ENCODE measurements around the gene DISP2. TPM values are rescaled to one million over a fixed set of nuclear protein-coding genes. Genes with fewer than 3 reads are reported as not detected.

Gene DISP2
- total and polyA plus RNA-seq, 2 experiments from 2014 or later = 0.05 to 0.15 TPM

GRCh38 chr15:40332113-40332781 lies 25.8 kb upstream of the DISP2 start:
- Histone ChIP-seq H3K27me3 (no peaks in the 10 kb centered on the region), H3K4me3 (no peak overlapping the region), H3K27ac (peak overlapping the region; percentile 99), H3K9me3 (ENCODE audit: low read depth) (no peaks in the 10 kb centered on the region), H3K36me3 (peaks cover 6% of the 10 kb centered on the region), H3K4me1 (ENCODE audit: low read depth) (peaks cover 73% of the 10 kb centered on the region)
- TF ChIP-seq CTCF (IDR thresholded peaks at IDR 0.05; ENCODE audit: low read depth, low read length) = no peak
- DNase-seq (ENCODE audit: low read depth in 1 of 2, low spot score in 1 of 2) = no peak

- Histone ChIP-seq H3K27ac (peak overlapping the region; percentile 1), H3K4me3 (no peak overlapping the region), H3K4me1 (ENCODE audit: low read depth) (peaks cover 59% of the 10 kb centered on the region), H3K36me3 (peaks cover 6% of the 10 kb centered on the region), H3K27me3 (no peaks in the 10 kb centered on the region), H3K9me3 (ENCODE audit: low read depth) (no peaks in the 10 kb centered on the region)
- DNase-seq (ENCODE audit: low read depth in 1 of 2, low spot score in 1 of 2) = peak in 1 of 2 donors; percentile 90
- TF ChIP-seq CTCF (IDR thresholded peaks at IDR 0.05; ENCODE audit: low read depth, low read length) = no peak
Observed at GRCh38 chr15:40333922-40334492, 24.0 kb upstream of the DISP2 start.

- no peak for TF ChIP-seq CTCF (IDR thresholded peaks at IDR 0.05; ENCODE audit: low read depth, low read length)
- no peaks in the 10 kb centered on the region for H3K27me3 ChIP-seq
- H3K4me3 ChIP-seq = no peak overlapping the region
- peak overlapping the region; percentile 1 for H3K27ac ChIP-seq
- H3K9me3 ChIP-seq (ENCODE audit: low read depth) = no peaks in the 10 kb centered on the region
- H3K4me1 ChIP-seq (ENCODE audit: low read depth) = peaks cover 56% of the 10 kb centered on the region
- H3K36me3 ChIP-seq = peaks cover under 1% of the 10 kb centered on the region
- DNase-seq (ENCODE audit: low read depth in 1 of 2, low spot score in 1 of 2) = no peak
Observed at GRCh38 chr15:40334541-40334940, 23.5 kb upstream of the DISP2 start.

- Histone ChIP-seq H3K4me3 (no peak overlapping the region), H3K4me1 (ENCODE audit: low read depth) (peaks cover 56% of the 10 kb centered on the region), H3K27ac (no peak overlapping the region), H3K27me3 (no peaks in the 10 kb centered on the region), H3K36me3 (no peaks in the 10 kb centered on the region), H3K9me3 (ENCODE audit: low read depth) (no peaks in the 10 kb centered on the region)
- TF ChIP-seq CTCF (IDR thresholded peaks at IDR 0.05; ENCODE audit: low read depth, low read length) = no peak
- DNase-seq (ENCODE audit: low read depth in 1 of 2, low spot score in 1 of 2) = no peak
Observed at GRCh38 chr15:40334941-40335795, 22.9 kb upstream of the DISP2 start.

- peaks cover 58% of the 10 kb centered on the region for H3K4me1 ChIP-seq (ENCODE audit: low read depth)
- no peak overlapping the region for H3K4me3 ChIP-seq
- H3K27me3 ChIP-seq = no peaks in the 10 kb centered on the region
- no peaks in the 10 kb centered on the region for H3K36me3 ChIP-seq
- TF ChIP-seq CTCF (IDR thresholded peaks at IDR 0.05; ENCODE audit: low read depth, low read length) = no peak
- no peak overlapping the region for H3K27ac ChIP-seq
- no peaks in the 10 kb centered on the region for H3K9me3 ChIP-seq (ENCODE audit: low read depth)
- DNase-seq (ENCODE audit: low read depth in 1 of 2, low spot score in 1 of 2) = no peak
Observed at GRCh38 chr15:40335938-40336743, 21.9 kb upstream of the DISP2 start.
